ENCODE measurements around the gene LAMA2.

Gene LAMA2

GRCh38 chr6:129507059-129507807 lies 624.3 kb downstream of the LAMA2 start:
- no peak for DNase-seq

- no peak for DNase-seq
These were observed 624.9 kb downstream of the LAMA2 start for GRCh38 chr6:129507846-129508245.

- DNase-seq = no peak
These were observed 625.7 kb downstream of the LAMA2 start for GRCh38 chr6:129508477-129509145.

- no peak for DNase-seq
These were observed 628.0 kb downstream of the LAMA2 start for GRCh38 chr6:129510950-129511349.

- no peak for DNase-seq
These were observed 630.5 kb downstream of the LAMA2 start for GRCh38 chr6:129513471-129513870.

- no peak for DNase-seq
These were observed 632.1 kb downstream of the LAMA2 start for GRCh38 chr6:129515004-129515403.

GRCh38 chr6:129516005-129516404 lies 633.1 kb downstream of the LAMA2 start:
- DNase-seq = no peak

GRCh38 chr6:129516787-129517186 lies 633.8 kb downstream of the LAMA2 start:
- no peak for DNase-seq

GRCh38 chr6:129517288-129517687 lies 634.4 kb downstream of the LAMA2 start:
- no peak for DNase-seq

- no peak for DNase-seq
These were observed 636.8 kb downstream of the LAMA2 start for GRCh38 chr6:129519750-129520149.

- DNase-seq = no peak
These were observed 639.0 kb downstream of the LAMA2 start for GRCh38 chr6:129521946-129522345.

GRCh38 chr6:129523816-129524215 lies 640.9 kb downstream of the LAMA2 start:
- DNase-seq = no peak

- DNase-seq = no peak
These were observed 642.1 kb downstream of the LAMA2 start for GRCh38 chr6:129525055-129525454.

- DNase-seq = no peak
These were observed 652.0 kb downstream of the LAMA2 start for GRCh38 chr6:129534926-129535325.

GRCh38 chr6:129536271-129536670 lies 653.3 kb downstream of the LAMA2 start:
- DNase-seq = no peak

GRCh38 chr6:129539032-129539431 lies 656.1 kb downstream of the LAMA2 start:
- DNase-seq = no peak

- DNase-seq = no peak
These were observed 659.8 kb downstream of the LAMA2 start for GRCh38 chr6:129542705-129543104.

GRCh38 chr6:129543981-129544380 lies 661.0 kb downstream of the LAMA2 start:
- no peak for DNase-seq

- DNase-seq = no peak
These were observed 662.1 kb downstream of the LAMA2 start for GRCh38 chr6:129544892-129545612.

- no peak for DNase-seq
These were observed 663.8 kb downstream of the LAMA2 start for GRCh38 chr6:129546702-129547101.

GRCh38 chr6:129551486-129551885 lies 668.5 kb downstream of the LAMA2 start:
- DNase-seq = no peak

- DNase-seq = no peak
These were observed 669.5 kb downstream of the LAMA2 start for GRCh38 chr6:129552413-129552812.

- DNase-seq = no peak
These were observed 672.4 kb downstream of the LAMA2 start for GRCh38 chr6:129555206-129555832.
